Measurements from ENCODE around the gene TTC23L. TPM values are rescaled to one million over a fixed set of nuclear protein-coding genes. Genes with fewer than 3 reads are reported as not detected.

The TTC23L gene
- total and polyA plus RNA-seq, 7 donors, result 0.06 to 0.36 (median 0.22) TPM; not detected in 3

GRCh38 chr5:34927785-34928184 lies 88.8 kb downstream of the TTC23L start:
- Histone ChIP-seq H3K9me3 (no peaks in the 10 kb centered on the region), H3K27me3 (no peaks in the 10 kb centered on the region), H3K27ac (no peak overlapping the region), H3K4me3 (no peak overlapping the region), H3K36me3 (peaks cover 0 to 41% (median 18%) of the 10 kb centered on the region in 4 donors), H3K4me1 (peaks cover 0 to 31% (median 22%) of the 10 kb centered on the region in 4 donors)
- TF ChIP-seq EP300 (IDR thresholded peaks at IDR 0.05), result no peak
- TF ChIP-seq POLR2A (IDR thresholded peaks at IDR 0.05), result no peak
- no peak for TF ChIP-seq CTCF (IDR thresholded peaks at IDR 0.05)
- TF ChIP-seq POLR2AphosphoS5 (IDR thresholded peaks at IDR 0.05), result no peak
- intact Hi-C loops (cut with DNase I), result no loop called here
- WGBS, 2 donors, result 93 to 96% methylated on average over 5 of the region's 5 CpGs
- no peak for DNase-seq

- Histone ChIP-seq H3K4me1 (peaks cover 0 to 31% (median 22%) of the 10 kb centered on the region in 4 donors), H3K36me3 (peaks cover 0 to 37% (median 14%) of the 10 kb centered on the region in 4 donors), H3K27ac (no peak overlapping the region), H3K9me3 (no peaks in the 10 kb centered on the region), H3K27me3 (no peaks in the 10 kb centered on the region), H3K4me3 (no peak overlapping the region)
- TF ChIP-seq EP300 (IDR thresholded peaks at IDR 0.05), result no peak
- TF ChIP-seq POLR2A (IDR thresholded peaks at IDR 0.05), result no peak
- TF ChIP-seq CTCF (IDR thresholded peaks at IDR 0.05), result no peak
- TF ChIP-seq POLR2AphosphoS5 (IDR thresholded peaks at IDR 0.05), result no peak
- WGBS, 2 donors, result 88 to 89% methylated on average over 5 of the region's 5 CpGs
- DNase-seq, result no peak
- intact Hi-C loops (cut with DNase I), result no loop called here
Observed at GRCh38 chr5:34928267-34928666, 89.3 kb downstream of the TTC23L start.

- intact Hi-C loops (cut with DNase I), result no loop called here
- 1% methylated on average over 63 of the region's 63 CpGs for whole genome bisulfite sequencing, 2 donors
- H3K27me3 ChIP-seq, result no peaks in the 10 kb centered on the region
- TF ChIP-seq POLR2AphosphoS5 (IDR thresholded peaks at IDR 0.05) (peak in 3 of 4 donors; percentile 6 to 57 (median 49)), EP300 (IDR thresholded peaks at IDR 0.05) (no peak)
- peaks cover 0 to 24% (median 19%) of the 10 kb centered on the region in 4 donors for H3K4me1 ChIP-seq
- peak within 1 kb of the TSS; percentile 87 to 97 (median 96) for H3K27ac ChIP-seq
- H3K36me3 ChIP-seq, result peaks cover 0 to 27% (median 8%) of the 10 kb centered on the region in 4 donors
- peak within 1 kb of the TSS; percentile 60 to 95 (median 86) for H3K4me3 ChIP-seq
- H3K9me3 ChIP-seq, result no peaks in the 10 kb centered on the region
- peak; percentile 99 for DNase-seq
Observed at GRCh38 chr5:34929134-34929719, 90.3 kb downstream of the TTC23L start, which contains the start of gene DNAJC21. Gene DNAJC21 (plus strand): TSS chr5:34929559. CDS start chr5:34929820, 261 bp downstream.

DNA sequence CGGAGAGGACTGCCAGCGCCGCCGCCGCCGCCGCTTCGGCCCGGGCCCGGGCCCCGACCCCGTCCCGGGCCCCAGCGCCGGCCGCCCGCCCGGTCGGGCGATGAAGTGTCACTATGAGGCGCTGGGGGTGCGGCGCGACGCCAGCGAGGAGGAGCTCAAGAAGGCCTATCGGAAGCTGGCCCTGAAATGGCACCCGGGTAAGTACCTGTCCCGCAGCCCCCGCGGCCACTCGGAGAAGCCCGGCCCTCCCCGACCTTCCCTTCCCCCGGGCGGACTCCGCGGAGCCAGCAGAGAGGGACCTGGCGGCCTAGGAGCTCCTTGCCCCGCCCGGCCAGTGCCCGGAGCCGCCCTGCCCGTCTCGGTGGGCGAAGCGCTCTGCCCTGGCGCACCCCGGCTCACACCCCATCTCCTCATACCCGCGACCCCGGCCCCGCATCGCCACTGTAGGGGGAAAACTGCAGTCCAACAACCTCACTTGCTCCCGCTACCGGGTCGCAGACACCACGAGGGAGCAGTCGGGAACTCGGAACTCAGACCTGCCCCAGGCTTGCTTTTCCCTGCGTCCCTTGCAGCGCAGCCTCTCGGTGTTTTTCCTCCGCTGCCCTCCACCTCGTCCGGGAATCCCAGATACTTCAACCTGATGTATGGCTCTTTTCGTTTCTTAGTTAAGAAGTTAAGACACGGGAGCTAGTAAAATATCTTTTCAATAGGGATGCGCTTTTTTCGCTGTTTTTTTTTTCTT lies 90.9 kb downstream of the TTC23L start:
- Histone ChIP-seq H3K9me3 (no peaks in the 10 kb centered on the region), H3K36me3 (peaks cover 0 to 20% (median 7%) of the 10 kb centered on the region in 4 donors), H3K27me3 (no peaks in the 10 kb centered on the region), H3K4me3 (peak overlapping the region; percentile 60 to 95 (median 86)), H3K4me1 (peaks cover 0 to 24% (median 19%) of the 10 kb centered on the region in 4 donors), H3K27ac (peak overlapping the region; percentile 87 to 97 (median 96))
- peak; percentile 96 for DNase-seq
- TF ChIP-seq POLR2A (IDR thresholded peaks at IDR 0.05), result no peak
- TF ChIP-seq POLR2AphosphoS5 (IDR thresholded peaks at IDR 0.05), result peak in 3 of 4 donors; percentile 28 to 55 (median 35)
- TF ChIP-seq CTCF (IDR thresholded peaks at IDR 0.05), result no peak
- no peak for TF ChIP-seq EP300 (IDR thresholded peaks at IDR 0.05)
- intact Hi-C loops (cut with DNase I), result loop anchor here (1.0 kb wide), 1 partner anchor 15 kb away; the partner anchor contains the start of genes BRIX1 and RAD1
- 0 to 1% methylated on average over 70 of the region's 70 CpGs for WGBS, 2 donors

- H3K27ac ChIP-seq, result peak overlapping the region; percentile 87 to 97 (median 96)
- intact Hi-C loops (cut with DNase I), result loop anchor here (1.0 kb wide), 1 partner anchor 15 kb away; the partner anchor contains the start of genes BRIX1 and RAD1
- WGBS, 2 donors, result 0 to 1% methylated on average over 3 of the region's 3 CpGs
- no peak for TF ChIP-seq CTCF (IDR thresholded peaks at IDR 0.05)
- no peak for TF ChIP-seq POLR2A (IDR thresholded peaks at IDR 0.05)
- TF ChIP-seq POLR2AphosphoS5 (IDR thresholded peaks at IDR 0.05), result no peak
- no peak for TF ChIP-seq EP300 (IDR thresholded peaks at IDR 0.05)
- peak overlapping the region; percentile 60 to 95 (median 86) for H3K4me3 ChIP-seq
- no peaks in the 10 kb centered on the region for H3K27me3 ChIP-seq
- H3K36me3 ChIP-seq, result peaks cover 0 to 15% (median 5%) of the 10 kb centered on the region in 4 donors
- peaks cover 0 to 24% (median 19%) of the 10 kb centered on the region in 4 donors for H3K4me1 ChIP-seq
- no peak for DNase-seq
- H3K9me3 ChIP-seq, result no peaks in the 10 kb centered on the region
Observed at GRCh38 chr5:34930462-34930844, 91.5 kb downstream of the TTC23L start.

Measured in sigmoid colon (tissue), 7 donors.